Ovary (tissue), 9 donors: ENCODE results near the gene CRACR2A. TPM values are rescaled to one million over a fixed set of nuclear protein-coding genes. Genes with fewer than 3 reads are reported as not detected.

Source experiments
- DNase-seq, 5 donors: peaks; one replicate each; pipeline ENCODE4 v3.0.0-alpha.2; 2019 to 2020
- H3K27ac ChIP-seq, 2 donors: fragments of 200-600 bp; one replicate each; pipeline versions ENCODE4 v1.5.1 to v1.8.0; 2019 to 2022
- H3K27me3 ChIP-seq: fragments of 200-600 bp; one replicate; pipeline ENCODE4 v1.8.0; 2022
- H3K36me3 ChIP-seq: fragments of 200-600 bp; sonication (generic); one replicate; pipeline ENCODE4 v1.5.1; 2019
- H3K4me1 ChIP-seq: one replicate; pipeline ENCODE4 v1.8.1; 2013; ENCODE audit warnings: mild to moderate bottlenecking, moderate library complexity; ENCODE audit not compliant: insufficient read depth
- H3K4me3 ChIP-seq: fragments of 200-600 bp; sonication (generic); one replicate; pipeline ENCODE4 v1.5.1; 2017
- H3K9me3 ChIP-seq, 2 donors: fragments of 200-600 bp in 1 of 2; sonication (generic) in 1 of 2; one replicate each; pipeline versions ENCODE4 v1.5.1 to v1.8.1; 2013 to 2019; ENCODE audit warnings: mild to moderate bottlenecking in 1 of 2, moderate library complexity in 1 of 2
- CTCF ChIP-seq, 3 donors: fragments of 450-650 bp in 2 of 3; fragments of 200-600 bp in 1 of 3; IDR thresholded peaks; one replicate each; pipeline versions ENCODE4 v1.5.1 to v1.8.0; 2016 to 2022; ENCODE audit warnings: antibody characterized with exemption in 3 of 3, mild to moderate bottlenecking in 1 of 3
- EP300 ChIP-seq: sonication (generic); formaldehyde crosslinking; IDR thresholded peaks from one replicate; pipeline ENCODE4 v1.6.1; 2017; ENCODE audit warnings: antibody characterized with exemption
- POLR2A ChIP-seq: fragments of 450-650 bp; IDR thresholded peaks from one replicate; pipeline ENCODE4 v1.6.1; 2017; ENCODE audit warnings: antibody characterized with exemption, mild to moderate bottlenecking, moderate library complexity
- WGBS, 3 donors: extraction: QIAGEN DNeasy Blood & Tissue Kit in 1 of 3; methylation state at CpG; one replicate each; pipeline versions ENCODE4 v1.1.5 to v1.1.7; 2013 to 2017; 5-methylcytosine and 5-hydroxymethylcytosine counted together
- intact Hi-C, 4 donors: fragments of 100-400 bp; cut with DNase I; formaldehyde crosslinking; loops; one replicate each; pipeline versions ENCODE4 v1.11.0 to v1.15.1; 2022 to 2023
- polyA plus RNA-seq, 2 donors: library from polyadenylated mRNA; stranded (reverse); fragments of 200-250 nt in 1 of 2; fragments of 350-450 nt in 1 of 2; fragmentation: Illumina TruSeq in 1 of 2; extraction: RNeasy Lipid Tissue Mini Kit (QIAGEN cat#74804) in 1 of 2; gene quantifications; one replicate each; pipeline ENCODE4 v1.2.3, GENCODE V29; 2013 to 2014
- total RNA-seq, 7 donors: library from RNA; depleted of rRNA in 2 of 7; stranded (reverse); fragments of >200 nt in 2 of 7; fragmentation: NEBNext Ultra II Directional in 3 of 7; extraction: Animal tissue kit (Norgen Biotek cat#: 25700) in 3 of 7; gene quantifications; one replicate each; pipeline versions ENCODE4 v1.1.0 to v1.2.4, GENCODE V29; 2016 to 2023
- donor health status: DM: no; HTN: no; CAD: no; lungs with moderate emphysema.
- donor health status: DM: no; HTN: no; CAD: no.
- donor health status: Bipolar disorder and iron deficiency.
- donor health status: DM: yes; HTN: yes; CAD: no.
- donor health status: DM: no; HTN: no; CAD: no.
- donor health status: DM: yes; HTN: yes; CAD: no.

CRACR2A gene
- total and polyA plus RNA-seq, 9 donors: 1.8 to 7.7 (median 4.4) TPM

- no peaks in the 10 kb centered on the region for H3K9me3 ChIP-seq
- intact Hi-C loops: no loop called here
- no peaks in the 10 kb centered on the region for H3K27me3 ChIP-seq
- H3K4me1 ChIP-seq: no peaks in the 10 kb centered on the region
- no peak for TF ChIP-seq EP300
- no peak for TF ChIP-seq CTCF (IDR thresholded peaks at IDR 0.05)
- TF ChIP-seq POLR2A: no peak
- no peaks in the 10 kb centered on the region for H3K36me3 ChIP-seq
- no peak for DNase-seq
- WGBS, 3 donors: 94 to 99% (median 99%) methylated on average over 4 of the region's 4 CpGs
- H3K27ac ChIP-seq: no peak overlapping the region
- no peak overlapping the region for H3K4me3 ChIP-seq
Measured at GRCh38 chr12:3746758-3747157, 6.2 kb downstream of the CRACR2A start.

GRCh38 chr12:3745152-3745551 lies 7.8 kb downstream of the CRACR2A start:
- H3K4me1 ChIP-seq: no peaks in the 10 kb centered on the region
- WGBS, 3 donors: 89 to 92% (median 90%) methylated on average over 6 of the region's 6 CpGs
- H3K27ac ChIP-seq: no peak overlapping the region
- TF ChIP-seq CTCF (IDR thresholded peaks at IDR 0.05): no peak
- no peak for TF ChIP-seq POLR2A
- TF ChIP-seq EP300: no peak
- no peaks in the 10 kb centered on the region for H3K27me3 ChIP-seq
- H3K36me3 ChIP-seq: no peaks in the 10 kb centered on the region
- no peaks in the 10 kb centered on the region for H3K9me3 ChIP-seq
- intact Hi-C loops: no loop called here
- no peak overlapping the region for H3K4me3 ChIP-seq
- DNase-seq: no peak

- H3K9me3 ChIP-seq: no peaks in the 10 kb centered on the region
- WGBS, 3 donors: 60 to 69% (median 68%) methylated on average over 6 of the region's 6 CpGs
- no peaks in the 10 kb centered on the region for H3K36me3 ChIP-seq
- no peak for DNase-seq
- H3K4me3 ChIP-seq: no peak overlapping the region
- TF ChIP-seq EP300: no peak
- TF ChIP-seq POLR2A: no peak
- TF ChIP-seq CTCF (IDR thresholded peaks at IDR 0.05): no peak
- no peak overlapping the region for H3K27ac ChIP-seq
- intact Hi-C loops: no loop called here
- no peaks in the 10 kb centered on the region for H3K27me3 ChIP-seq
- H3K4me1 ChIP-seq: no peaks in the 10 kb centered on the region
Measured at GRCh38 chr12:3744229-3744901, 8.5 kb downstream of the CRACR2A start.

GRCh38 chr12:3743803-3744202 lies 9.1 kb downstream of the CRACR2A start:
- no peaks in the 10 kb centered on the region for H3K4me1 ChIP-seq
- intact Hi-C loops: no loop called here
- no peaks in the 10 kb centered on the region for H3K36me3 ChIP-seq
- no peak for TF ChIP-seq POLR2A
- no peak for TF ChIP-seq CTCF (IDR thresholded peaks at IDR 0.05)
- no peak for TF ChIP-seq EP300
- no peak overlapping the region for H3K27ac ChIP-seq
- no peak for DNase-seq
- no peaks in the 10 kb centered on the region for H3K9me3 ChIP-seq
- H3K27me3 ChIP-seq: no peaks in the 10 kb centered on the region
- WGBS, 3 donors: 32 to 60% (median 54%) methylated on average over 6 of the region's 6 CpGs
- H3K4me3 ChIP-seq: no peak overlapping the region
